Forelimb muscle (tissue), 1 donor: Measurements from ENCODE around the gene FNDC11. TPM values are rescaled to one million over a fixed set of nuclear protein-coding genes. Genes with fewer than 3 reads are reported as not detected.

Source experiments
- DNase-seq: peaks from one replicate; pipeline ENCODE4 v3.0.0-alpha.2; 2013; ENCODE audit warnings: low read depth
- polyA plus RNA-seq: library from polyadenylated mRNA; unstranded; fragments of 120-200 nt; gene quantifications from one replicate; pipeline ENCODE4 v1.2.1, GENCODE V29; 2013; ENCODE audit not compliant: insufficient read length

FNDC11 gene
- polyA plus RNA-seq, 1 donor: 0.13 TPM

GRCh38 chr20:63579017-63579694 is 25.2 kb downstream of the FNDC11 start:
- DNase-seq: no peak

DNA sequence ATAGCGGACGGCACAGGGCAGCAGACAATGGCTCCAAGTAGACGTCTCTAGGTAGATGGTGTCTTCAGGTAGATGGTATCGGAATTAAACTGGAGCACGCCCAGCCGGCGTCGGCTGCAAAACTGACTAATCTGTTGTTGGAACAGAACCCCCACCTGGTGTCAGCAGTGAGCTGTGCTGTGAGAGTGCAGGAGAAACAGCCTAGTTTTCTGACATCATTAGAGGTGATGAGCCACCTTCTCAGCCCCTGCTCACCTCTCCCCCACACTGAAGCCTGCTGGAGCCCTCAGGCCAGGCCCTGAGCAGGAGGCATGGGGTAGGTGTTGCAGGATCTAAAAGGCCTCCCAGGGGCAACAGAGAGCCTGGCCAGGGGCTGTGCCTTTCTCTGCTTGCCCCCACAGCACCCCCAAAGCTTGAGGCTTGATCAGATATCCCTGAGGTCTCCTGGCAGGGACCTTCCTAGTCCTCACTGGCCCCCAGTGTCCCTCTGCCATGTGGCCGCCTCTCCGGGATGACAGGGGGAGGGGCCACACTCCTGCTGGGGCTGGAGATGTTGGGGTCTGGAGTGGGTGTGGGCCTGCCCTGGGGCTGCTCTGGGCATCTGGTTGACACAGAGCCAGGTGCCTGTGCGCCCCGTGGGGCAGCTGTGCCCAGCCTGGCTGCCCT is 27.0 kb downstream of the FNDC11 start:
- DNase-seq: no peak

DNA sequence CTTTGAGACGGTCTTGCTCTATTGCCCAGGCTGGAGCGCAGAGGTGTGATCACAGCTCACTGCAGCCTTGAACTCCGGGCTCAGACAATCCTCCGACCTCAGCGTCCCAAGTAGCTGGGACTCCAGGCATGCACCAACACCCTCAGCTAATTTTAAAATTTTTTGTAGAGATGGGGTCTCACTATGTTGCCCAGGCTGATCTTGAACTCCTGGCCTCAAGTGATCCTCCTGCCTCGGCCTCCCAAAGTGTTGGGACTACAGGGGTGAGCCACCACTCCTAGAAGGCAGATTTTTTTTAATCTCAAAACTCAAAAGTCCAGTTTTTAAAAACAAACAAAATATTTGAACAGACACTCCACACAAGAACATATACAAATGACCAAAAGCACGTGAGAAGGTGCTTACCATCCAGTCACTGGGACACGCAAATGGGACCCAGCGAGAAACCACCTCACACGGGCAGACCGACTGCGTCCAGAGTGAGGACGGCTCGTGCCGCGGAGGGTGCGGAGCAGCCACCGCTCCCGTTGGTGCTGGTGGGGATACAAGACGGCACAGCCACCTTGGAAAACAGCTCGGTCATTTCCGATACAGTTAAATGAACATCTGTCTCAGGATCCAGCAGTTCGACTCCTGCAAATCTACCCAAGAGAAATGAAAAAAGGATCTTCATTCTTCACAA is 28.6 kb downstream of the FNDC11 start:
- no peak for DNase-seq

- no peak for DNase-seq
Observed at GRCh38 chr20:63585616-63586565, 31.9 kb downstream of the FNDC11 start.

DNA sequence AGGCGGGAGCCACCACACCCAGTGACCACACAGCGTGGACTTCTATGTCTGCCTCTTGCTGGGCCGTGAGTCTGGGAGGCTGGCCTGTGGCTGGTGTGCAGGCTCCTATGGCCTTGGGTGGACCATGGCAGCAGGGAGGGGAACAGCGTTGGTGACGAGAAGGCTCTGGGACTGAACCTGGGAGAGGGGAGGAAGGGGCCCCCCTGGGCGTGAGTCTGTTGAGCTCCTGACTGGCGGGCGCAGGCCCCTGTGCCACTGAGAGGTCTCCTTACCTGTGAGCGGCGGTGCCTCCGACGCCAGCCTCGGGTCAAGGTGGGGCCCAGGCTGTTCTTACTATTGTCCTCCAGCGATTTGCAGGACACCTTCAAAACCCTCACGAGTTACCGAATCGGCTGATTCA is 32.8 kb downstream of the FNDC11 start:
- DNase-seq: no peak

DNA sequence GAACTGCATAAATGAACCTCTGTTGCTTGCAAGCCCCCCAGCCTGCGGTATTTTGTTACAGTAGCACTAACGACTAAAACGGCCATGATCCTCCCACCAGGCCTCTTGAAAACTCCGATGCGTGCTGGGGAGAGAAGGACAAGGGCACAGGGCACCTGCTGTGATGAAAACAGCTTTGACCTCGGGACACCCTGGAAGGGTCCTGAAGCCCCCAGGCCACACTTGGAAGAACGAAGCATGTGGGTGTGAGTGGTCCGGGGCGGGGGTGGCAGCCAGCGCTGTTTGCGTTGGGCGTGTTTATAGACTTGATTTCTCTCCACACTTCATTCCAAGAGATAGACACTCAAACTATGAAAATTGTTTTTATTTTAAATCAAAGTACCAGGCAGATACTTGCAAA is 33.3 kb downstream of the FNDC11 start:
- no peak for DNase-seq

GRCh38 chr20:63587776-63588591 is 34.0 kb downstream of the FNDC11 start:
- no peak for DNase-seq

DNA sequence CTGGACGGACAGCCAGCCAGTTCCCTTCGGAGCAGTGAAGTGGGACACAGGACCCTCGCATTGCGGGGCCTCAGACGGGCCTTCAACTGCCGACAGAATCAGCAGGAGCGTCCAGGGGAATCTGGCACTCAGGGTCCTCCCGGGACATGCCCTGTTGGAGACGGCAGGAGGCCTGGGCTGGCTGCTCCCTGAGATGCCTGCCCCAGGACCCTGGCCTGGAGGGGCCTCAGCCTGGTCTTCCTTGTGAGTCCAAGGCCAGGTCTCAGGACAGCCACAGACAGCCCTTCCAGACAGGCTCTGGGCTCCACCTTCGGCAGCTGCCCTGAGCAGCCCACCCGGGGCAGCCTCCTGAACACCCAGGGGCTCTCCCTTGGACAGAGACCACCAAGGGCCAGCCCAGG is 34.7 kb downstream of the FNDC11 start:
- no peak for DNase-seq

DNA sequence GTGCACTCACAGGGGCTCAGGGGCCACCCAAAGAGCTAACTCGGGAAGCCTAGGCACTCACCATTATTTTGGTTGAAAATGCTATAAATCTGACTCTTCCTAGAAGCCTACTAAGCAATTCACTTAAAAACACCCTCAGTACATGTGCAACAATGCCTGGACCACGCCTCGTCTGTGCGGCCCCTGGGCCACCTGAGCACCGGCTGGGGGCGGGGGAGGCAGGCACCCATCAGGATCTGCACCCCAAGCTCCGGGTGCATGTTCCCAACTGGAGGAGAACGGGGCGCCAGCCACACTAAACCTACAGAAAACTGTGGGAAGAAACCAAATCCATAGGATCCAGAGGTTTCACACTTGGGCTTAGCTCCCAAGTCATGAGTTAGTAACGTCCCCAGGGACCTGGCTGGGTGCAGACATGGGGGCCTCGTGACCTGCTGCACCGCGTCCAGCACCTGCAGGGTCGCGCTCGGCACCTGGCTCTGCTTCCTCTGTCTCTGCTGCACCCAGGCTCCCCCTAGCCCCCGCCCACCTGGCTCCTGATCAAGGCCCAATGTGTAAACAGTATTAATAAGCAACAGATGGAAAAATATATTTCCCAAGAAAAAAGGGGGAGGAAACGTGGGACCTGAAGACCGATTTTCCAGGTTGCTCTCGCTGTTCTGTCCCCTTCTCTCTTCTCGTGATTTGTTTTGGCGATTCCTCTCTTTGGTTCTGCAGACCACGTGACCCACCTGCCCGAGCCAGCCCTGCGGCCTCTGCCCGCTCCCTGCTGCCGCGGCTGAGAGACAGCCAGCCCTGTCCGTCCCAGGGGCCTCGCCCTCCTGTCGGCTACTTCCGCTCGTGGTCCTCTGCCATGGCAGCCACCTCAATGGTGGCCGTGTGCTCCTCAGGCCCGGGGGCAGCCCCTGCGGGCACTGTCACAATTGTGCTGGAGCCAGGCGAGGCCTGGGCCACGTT is 35.6 kb downstream of the FNDC11 start:
- DNase-seq: no peak

- no peak for DNase-seq
Observed at GRCh38 chr20:63590218-63591146, 36.5 kb downstream of the FNDC11 start.

- DNase-seq: no peak
Observed at GRCh38 chr20:63591147-63591533, 37.2 kb downstream of the FNDC11 start.

DNA sequence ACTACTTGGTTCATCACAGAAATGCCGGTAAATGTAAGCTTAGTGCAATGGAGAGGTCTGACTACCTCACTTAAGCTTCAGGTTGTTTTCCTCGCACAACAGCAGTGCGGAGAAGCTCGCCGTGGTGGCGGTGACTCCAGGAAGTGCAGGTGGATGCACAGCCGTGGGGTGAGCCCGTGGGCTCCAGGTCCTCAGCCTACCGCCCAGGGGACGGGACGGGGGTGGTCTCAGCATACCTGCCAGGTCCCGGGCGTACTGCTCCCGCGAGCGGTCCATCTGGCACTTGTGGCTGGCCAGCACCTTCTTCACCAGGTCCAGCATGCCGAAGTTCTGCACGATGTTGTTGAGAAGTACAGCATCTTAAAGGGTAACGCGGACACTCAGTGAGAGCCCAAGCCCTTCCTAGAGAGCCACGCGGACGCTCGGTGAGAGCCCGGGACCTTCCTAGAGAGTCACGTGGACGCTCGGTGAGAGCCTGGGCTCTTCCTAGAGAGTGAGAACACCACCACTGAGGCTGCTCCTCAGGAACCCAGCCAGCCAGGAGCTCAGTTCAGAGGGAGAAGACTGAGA is 37.9 kb downstream of the FNDC11 start:
- no peak for DNase-seq

- no peak for DNase-seq
Observed at GRCh38 chr20:63592661-63593060, 38.7 kb downstream of the FNDC11 start.

DNA sequence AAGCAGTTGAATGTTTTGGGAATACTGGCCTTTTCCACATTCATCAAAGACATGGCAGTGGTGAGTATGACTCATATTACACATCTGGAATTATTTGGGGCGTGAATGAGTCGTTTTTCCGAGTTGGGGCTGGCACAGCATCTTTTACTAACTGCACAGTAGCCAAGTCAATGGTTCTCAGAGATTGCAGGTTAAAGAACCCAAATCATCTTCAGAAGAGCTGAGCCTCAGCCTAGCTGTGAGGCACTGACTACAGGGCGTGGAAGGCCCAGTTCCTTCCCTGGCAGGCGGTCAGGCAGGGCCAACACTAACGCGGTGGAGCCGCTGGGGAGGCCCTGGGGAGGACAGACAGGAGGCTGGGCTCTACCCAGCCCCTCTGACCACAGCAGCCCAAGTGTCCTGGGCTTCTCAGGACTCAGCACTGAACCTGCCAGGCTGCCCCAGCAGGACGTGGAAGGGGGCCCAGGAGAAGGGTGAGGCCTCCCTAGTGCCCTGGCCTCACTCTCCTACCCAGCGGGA is 40.1 kb downstream of the FNDC11 start:
- DNase-seq: no peak

DNA sequence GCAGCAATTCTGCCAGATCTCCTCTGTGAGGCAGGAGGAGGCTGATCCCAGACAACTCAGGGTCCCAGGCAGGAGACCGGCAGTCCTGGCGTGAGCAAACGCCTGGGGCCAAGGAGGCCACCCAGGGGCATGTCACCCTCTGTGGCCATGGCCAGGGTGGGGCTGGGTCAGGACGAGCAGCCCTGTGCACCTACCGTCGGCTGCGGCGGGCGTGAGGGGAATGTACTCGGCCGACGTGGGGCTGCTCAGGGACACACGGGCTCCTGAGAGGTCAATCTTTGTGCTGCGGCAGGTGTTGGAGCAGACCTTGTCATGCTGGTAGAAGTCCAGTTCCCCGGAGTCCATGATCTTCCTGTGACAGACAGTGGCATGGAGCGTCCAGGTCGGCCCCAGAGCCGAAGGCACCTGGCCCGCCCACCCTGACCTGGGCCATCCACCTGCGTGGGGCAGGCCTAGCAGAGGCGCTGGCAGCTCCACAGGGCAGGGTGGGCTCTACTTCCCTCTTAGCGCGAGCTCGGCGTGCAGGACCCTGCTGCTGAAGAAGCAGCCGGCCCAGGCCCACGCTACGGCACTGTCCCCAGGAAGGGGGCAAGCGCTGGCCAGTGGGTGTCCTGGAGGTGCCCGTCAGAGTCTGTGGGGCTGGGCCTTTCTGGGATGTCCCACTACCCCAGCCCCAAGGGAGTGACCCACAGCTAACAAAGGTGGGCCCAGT is 41.6 kb downstream of the FNDC11 start:
- DNase-seq: no peak

DNA sequence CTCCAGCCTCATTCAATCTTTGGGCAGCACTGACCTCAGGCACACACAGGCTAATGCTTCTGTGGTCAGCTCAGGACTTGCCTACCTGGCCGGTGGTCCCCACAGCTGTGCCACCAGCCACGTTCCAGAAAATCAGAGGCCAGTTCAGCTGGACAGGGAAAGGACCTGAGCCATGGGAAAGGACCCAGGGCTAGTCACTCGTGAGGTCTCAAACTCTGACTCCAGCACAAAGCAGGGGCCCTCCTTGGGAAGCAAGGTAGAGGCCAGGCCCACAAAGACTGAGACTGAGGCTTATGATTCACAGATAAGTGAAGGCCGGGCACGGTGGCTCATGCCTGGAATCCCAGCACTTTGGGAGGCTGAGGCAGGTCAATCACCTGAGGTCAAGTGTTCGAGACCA is 42.5 kb downstream of the FNDC11 start:
- DNase-seq: no peak

DNA sequence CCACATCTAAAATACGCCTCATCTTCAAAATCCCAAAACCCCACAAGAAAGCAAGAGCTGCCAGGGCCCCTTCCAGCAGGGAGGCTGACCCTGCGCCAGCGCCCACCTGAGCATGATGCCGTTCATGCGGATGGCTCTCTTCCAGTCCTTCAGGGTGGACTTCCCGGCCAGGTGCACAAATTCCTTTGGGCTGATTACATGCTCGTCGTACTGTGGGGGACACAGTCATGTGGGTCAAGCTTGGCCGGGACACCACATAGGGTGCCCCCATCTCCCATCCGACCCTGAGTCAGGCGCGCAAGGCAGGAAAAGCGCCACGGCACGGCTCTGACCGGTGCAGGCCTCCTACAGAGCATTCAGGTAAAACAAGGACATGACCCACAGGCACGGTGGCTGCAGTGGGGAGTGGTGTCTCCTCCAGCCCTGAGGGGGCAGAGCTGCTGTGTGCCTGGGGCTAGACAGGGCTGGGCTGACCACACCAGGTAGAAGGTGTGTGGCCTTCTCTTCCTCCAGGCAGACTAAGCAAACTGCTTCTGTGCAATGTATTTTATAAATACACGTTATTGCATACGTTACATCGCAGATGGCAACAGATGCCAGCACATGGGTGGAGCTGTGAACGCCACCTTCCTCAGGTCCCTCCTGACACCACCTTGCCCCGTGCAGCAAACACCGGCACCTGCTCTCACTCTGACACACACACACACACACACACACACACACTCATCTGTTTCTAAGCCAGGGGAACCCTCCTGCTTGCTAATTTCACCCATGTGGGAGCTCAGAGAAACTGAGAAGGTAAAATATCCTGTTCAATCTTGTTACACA is 43.9 kb downstream of the FNDC11 start:
- DNase-seq: no peak
